Measurements from ENCODE around the gene FAM236A. TPM values are rescaled to one million over a fixed set of nuclear protein-coding genes. Genes with fewer than 3 reads are reported as not detected.
"Not testable (repeated sequence)": the region's sequence is repeated elsewhere in the genome, so short reads cannot be mapped to it uniquely, and the experiment has no call there.

FAM236A gene
- not detected for total RNA-seq
- not detected for polyA plus RNA-seq

- POLR2A ChIA-PET; H3K4me1 ChIP-seq (ENCODE audit: insufficient read depth, low read length); H3K9me3 Mint-ChIP-seq; H3K9me3 ChIP-seq (ENCODE audit: low read length); H3K27ac ChIP-seq (ENCODE audit: low read depth, low read length); H3K27ac Mint-ChIP-seq; H3K4me1 Mint-ChIP-seq; CTCF ChIA-PET; DNase-seq; H3K27me3 ChIP-seq (ENCODE audit: insufficient read depth, low read length, poor library complexity, severe bottlenecking); H3K4me3 ChIP-seq (ENCODE audit: low read length); H3K36me3 Mint-ChIP-seq; H3K27me3 Mint-ChIP-seq; H3K4me3 Mint-ChIP-seq; H3K36me3 ChIP-seq (ENCODE audit: insufficient read depth, low read length): not testable (repeated sequence)
These were observed at the start of gene FAM236A for GRCh38 chrX:72937906-72938305. Gene FAM236A (plus strand): TSS chrX:72938206. CDS start chrX:72938263, 57 bp downstream.

- H3K36me3 Mint-ChIP-seq, DNase-seq, POLR2A ChIA-PET: not testable (repeated sequence)
These were observed 48.3 kb upstream of the FAM236A start for GRCh38 chrX:72889740-72890139.

GRCh38 chrX:72912315-72912714, 25.7 kb upstream of the FAM236A start, which contains the start of gene FAM236C:
Gene FAM236C (plus strand): TSS chrX:72912615. CDS start chrX:72912715, 100 bp downstream.
- H3K4me3 Mint-ChIP-seq; H3K4me1 ChIP-seq (ENCODE audit: insufficient read depth, low read length); CTCF ChIA-PET; POLR2A ChIA-PET; H3K27me3 ChIP-seq (ENCODE audit: insufficient read depth, low read length, poor library complexity, severe bottlenecking); H3K27me3 Mint-ChIP-seq; H3K27ac ChIP-seq (ENCODE audit: low read depth, low read length); DNase-seq; H3K36me3 Mint-ChIP-seq; H3K9me3 ChIP-seq (ENCODE audit: low read length); H3K36me3 ChIP-seq (ENCODE audit: insufficient read depth, low read length); H3K9me3 Mint-ChIP-seq; H3K4me1 Mint-ChIP-seq; H3K27ac Mint-ChIP-seq; H3K4me3 ChIP-seq (ENCODE audit: low read length): not testable (repeated sequence)

More at GRCh38 chrX:72889740-72890139, 48.3 kb upstream of the FAM236A start:
- H3K9me3 Mint-ChIP-seq; H3K4me1 Mint-ChIP-seq; H3K4me1 ChIP-seq (ENCODE audit: insufficient read depth, low read length); H3K4me3 ChIP-seq (ENCODE audit: low read length); H3K27me3 Mint-ChIP-seq; H3K27ac Mint-ChIP-seq; H3K9me3 ChIP-seq (ENCODE audit: low read length); H3K36me3 ChIP-seq (ENCODE audit: insufficient read depth, low read length); H3K27me3 ChIP-seq (ENCODE audit: insufficient read depth, low read length, poor library complexity, severe bottlenecking); H3K4me3 Mint-ChIP-seq; H3K27ac ChIP-seq (ENCODE audit: low read depth, low read length); CTCF ChIA-PET: not testable (repeated sequence)

- H3K4me1 Mint-ChIP-seq; DNase-seq; H3K9me3 ChIP-seq (ENCODE audit: low read length); H3K4me1 ChIP-seq (ENCODE audit: insufficient read depth, low read length); H3K27me3 ChIP-seq (ENCODE audit: insufficient read depth, low read length, poor library complexity, severe bottlenecking); H3K9me3 Mint-ChIP-seq; H3K36me3 Mint-ChIP-seq; POLR2A ChIA-PET; CTCF ChIA-PET; H3K27ac Mint-ChIP-seq; H3K36me3 ChIP-seq (ENCODE audit: insufficient read depth, low read length); H3K4me3 ChIP-seq (ENCODE audit: low read length); H3K27me3 Mint-ChIP-seq; H3K4me3 Mint-ChIP-seq; H3K27ac ChIP-seq (ENCODE audit: low read depth, low read length): not testable (repeated sequence)
These were observed 21.9 kb upstream of the FAM236A start for GRCh38 chrX:72916096-72916495.

- CTCF ChIA-PET; H3K9me3 Mint-ChIP-seq; H3K4me3 Mint-ChIP-seq; H3K27me3 ChIP-seq (ENCODE audit: insufficient read depth, low read length, poor library complexity, severe bottlenecking); H3K36me3 Mint-ChIP-seq; H3K27ac Mint-ChIP-seq; DNase-seq; H3K4me1 Mint-ChIP-seq; H3K27me3 Mint-ChIP-seq; H3K27ac ChIP-seq (ENCODE audit: low read depth, low read length); H3K4me1 ChIP-seq (ENCODE audit: insufficient read depth, low read length); H3K4me3 ChIP-seq (ENCODE audit: low read length); H3K36me3 ChIP-seq (ENCODE audit: insufficient read depth, low read length); POLR2A ChIA-PET; H3K9me3 ChIP-seq (ENCODE audit: low read length): not testable (repeated sequence)
These were observed 5.7 kb upstream of the FAM236A start for GRCh38 chrX:72932283-72932682.

GRCh38 chrX:72936455-72936854, 1.6 kb upstream of the FAM236A start:
- H3K4me1 ChIP-seq (ENCODE audit: insufficient read depth, low read length); H3K36me3 Mint-ChIP-seq; H3K27ac Mint-ChIP-seq; POLR2A ChIA-PET; H3K36me3 ChIP-seq (ENCODE audit: insufficient read depth, low read length); CTCF ChIA-PET; DNase-seq; H3K27me3 Mint-ChIP-seq; H3K9me3 Mint-ChIP-seq; H3K9me3 ChIP-seq (ENCODE audit: low read length); H3K4me3 Mint-ChIP-seq; H3K4me1 Mint-ChIP-seq; H3K4me3 ChIP-seq (ENCODE audit: low read length); H3K27ac ChIP-seq (ENCODE audit: low read depth, low read length); H3K27me3 ChIP-seq (ENCODE audit: insufficient read depth, low read length, poor library complexity, severe bottlenecking): not testable (repeated sequence)

GRCh38 chrX:72936882-72937455, 1.0 kb upstream of the FAM236A start:
- H3K4me3 ChIP-seq (ENCODE audit: low read length); DNase-seq; CTCF ChIA-PET; H3K27ac Mint-ChIP-seq; H3K4me1 Mint-ChIP-seq; H3K27me3 ChIP-seq (ENCODE audit: insufficient read depth, low read length, poor library complexity, severe bottlenecking); POLR2A ChIA-PET; H3K27me3 Mint-ChIP-seq; H3K4me1 ChIP-seq (ENCODE audit: insufficient read depth, low read length); H3K9me3 ChIP-seq (ENCODE audit: low read length); H3K36me3 ChIP-seq (ENCODE audit: insufficient read depth, low read length); H3K36me3 Mint-ChIP-seq; H3K9me3 Mint-ChIP-seq; H3K27ac ChIP-seq (ENCODE audit: low read depth, low read length); H3K4me3 Mint-ChIP-seq: not testable (repeated sequence)

GRCh38 chrX:72942272-72942671, 4.3 kb downstream of the FAM236A start:
- H3K4me1 ChIP-seq (ENCODE audit: insufficient read depth, low read length); H3K36me3 ChIP-seq (ENCODE audit: insufficient read depth, low read length); H3K4me3 ChIP-seq (ENCODE audit: low read length); H3K4me1 Mint-ChIP-seq; POLR2A ChIA-PET; CTCF ChIA-PET; DNase-seq; H3K9me3 ChIP-seq (ENCODE audit: low read length); H3K27me3 ChIP-seq (ENCODE audit: insufficient read depth, low read length, poor library complexity, severe bottlenecking); H3K4me3 Mint-ChIP-seq; H3K36me3 Mint-ChIP-seq; H3K27me3 Mint-ChIP-seq; H3K9me3 Mint-ChIP-seq; H3K27ac ChIP-seq (ENCODE audit: low read depth, low read length); H3K27ac Mint-ChIP-seq: not testable (repeated sequence)
